GM12891 (cell line): Measurements from ENCODE around the gene CD200.

ENCODE experiments used
- POLR2A ChIP-seq: IDR thresholded peaks from 2 replicates; pipeline ENCODE4 v1.6.1; 2011; ENCODE audit warnings: low read depth, low read length, control low read depth
- POLR2AphosphoS5 ChIP-seq: IDR thresholded peaks from 2 replicates; pipeline ENCODE4 v1.6.1; 2011; ENCODE audit warnings: low read depth, low read length, control low read depth

- TF ChIP-seq POLR2AphosphoS5: no peak
- TF ChIP-seq POLR2A: no peak
These were observed 10.9 kb upstream of the CD200 start for GRCh38 chr3:112321867-112322652.
